Nephron (organoid): ENCODE data around the gene CNIH1.
"Not testable (repeated sequence)": the region's sequence is repeated elsewhere in the genome, so short reads cannot be mapped to it uniquely, and the experiment has no call there.

Source experiments
- H3K27ac Mint-ChIP-seq, 3 experiments: 2 replicates each; pipeline ENCODE4 v1.8.0; 2020; ENCODE audit warnings: mixed read lengths in 3 of 3, mild to moderate bottlenecking in 2 of 3, moderate library complexity in 1 of 3
- H3K27me3 Mint-ChIP-seq: 2 replicates; pipeline ENCODE4 v1.8.0; 2021; ENCODE audit warnings: low read depth, mild to moderate bottlenecking, moderate library complexity, mixed read lengths
- H3K36me3 Mint-ChIP-seq: 2 replicates; pipeline ENCODE4 v1.8.0; 2020; ENCODE audit warnings: low read depth, mixed read lengths
- H3K4me1 Mint-ChIP-seq: 2 replicates; pipeline ENCODE4 v1.8.0; 2020; ENCODE audit warnings: mixed read lengths
- H3K4me3 Mint-ChIP-seq, 3 experiments: 2 replicates each; pipeline ENCODE4 v1.8.0; 2020; ENCODE audit warnings: mild to moderate bottlenecking in 3 of 3, mixed read lengths in 3 of 3, moderate library complexity in 2 of 3
- H3K9me3 Mint-ChIP-seq: 2 replicates; pipeline ENCODE4 v1.8.0; 2020; ENCODE audit warnings: mixed read lengths
- TF ChIP-seq, protein P1 (sequence below), 3 experiments: fragments of 200-600 bp; sonication (generic); IDR thresholded peaks; one replicate each; pipeline ENCODE4 v1.5.0; 2021; ENCODE audit warnings: antibody characterized with exemption in 3 of 3; ENCODE audit not compliant: unreplicated experiment in 3 of 3

The CNIH1 gene

DNA sequence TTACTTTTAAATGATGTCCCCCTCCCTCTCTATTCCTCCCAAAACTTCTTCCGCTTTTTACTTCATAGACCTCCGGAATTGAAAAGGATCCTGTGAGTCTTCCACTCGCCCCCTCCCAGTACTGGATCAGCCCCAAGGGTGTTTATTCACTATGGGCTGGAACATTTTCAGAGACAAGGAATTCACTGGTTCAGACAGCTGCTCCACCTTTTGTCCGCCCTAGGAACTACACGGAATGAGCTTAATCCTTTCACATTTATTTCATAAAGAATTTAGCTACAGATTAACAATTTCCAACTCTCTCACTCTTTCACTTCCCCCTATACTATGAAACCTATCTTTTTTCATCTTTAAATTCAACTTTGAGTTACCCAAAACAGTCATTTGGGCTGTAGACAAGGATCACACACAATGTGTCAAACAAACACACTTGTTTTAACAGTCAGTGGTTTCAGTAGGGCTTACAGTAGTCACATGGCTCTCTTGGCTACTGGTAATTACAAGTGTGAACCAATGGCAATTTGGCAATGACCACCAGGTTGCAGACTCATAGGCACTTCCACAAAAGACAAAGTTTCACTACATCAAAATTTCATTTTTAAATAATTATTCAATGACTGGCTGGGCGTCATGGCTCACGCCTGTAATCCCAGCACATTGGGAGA, 20.6 kb downstream of the CNIH1 start:
- TF ChIP-seq, protein P1, sequence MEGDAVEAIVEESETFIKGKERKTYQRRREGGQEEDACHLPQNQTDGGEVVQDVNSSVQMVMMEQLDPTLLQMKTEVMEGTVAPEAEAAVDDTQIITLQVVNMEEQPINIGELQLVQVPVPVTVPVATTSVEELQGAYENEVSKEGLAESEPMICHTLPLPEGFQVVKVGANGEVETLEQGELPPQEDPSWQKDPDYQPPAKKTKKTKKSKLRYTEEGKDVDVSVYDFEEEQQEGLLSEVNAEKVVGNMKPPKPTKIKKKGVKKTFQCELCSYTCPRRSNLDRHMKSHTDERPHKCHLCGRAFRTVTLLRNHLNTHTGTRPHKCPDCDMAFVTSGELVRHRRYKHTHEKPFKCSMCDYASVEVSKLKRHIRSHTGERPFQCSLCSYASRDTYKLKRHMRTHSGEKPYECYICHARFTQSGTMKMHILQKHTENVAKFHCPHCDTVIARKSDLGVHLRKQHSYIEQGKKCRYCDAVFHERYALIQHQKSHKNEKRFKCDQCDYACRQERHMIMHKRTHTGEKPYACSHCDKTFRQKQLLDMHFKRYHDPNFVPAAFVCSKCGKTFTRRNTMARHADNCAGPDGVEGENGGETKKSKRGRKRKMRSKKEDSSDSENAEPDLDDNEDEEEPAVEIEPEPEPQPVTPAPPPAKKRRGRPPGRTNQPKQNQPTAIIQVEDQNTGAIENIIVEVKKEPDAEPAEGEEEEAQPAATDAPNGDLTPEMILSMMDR (IDR thresholded peaks at IDR 0.05; ENCODE audit: unreplicated experiment in 3 of 3): peak; percentile 55 to 60 (median 56)
- H3K27ac Mint-ChIP-seq: peak overlapping the region in 1 of 3 experiments; percentile 13
- peaks cover 22% of the 10 kb centered on the region for H3K36me3 Mint-ChIP-seq
- no peak overlapping the region for H3K4me3 Mint-ChIP-seq
- H3K27me3 Mint-ChIP-seq: no peaks in the 10 kb centered on the region
- H3K9me3 Mint-ChIP-seq: no peaks in the 10 kb centered on the region
- no peaks in the 10 kb centered on the region for H3K4me1 Mint-ChIP-seq

DNA sequence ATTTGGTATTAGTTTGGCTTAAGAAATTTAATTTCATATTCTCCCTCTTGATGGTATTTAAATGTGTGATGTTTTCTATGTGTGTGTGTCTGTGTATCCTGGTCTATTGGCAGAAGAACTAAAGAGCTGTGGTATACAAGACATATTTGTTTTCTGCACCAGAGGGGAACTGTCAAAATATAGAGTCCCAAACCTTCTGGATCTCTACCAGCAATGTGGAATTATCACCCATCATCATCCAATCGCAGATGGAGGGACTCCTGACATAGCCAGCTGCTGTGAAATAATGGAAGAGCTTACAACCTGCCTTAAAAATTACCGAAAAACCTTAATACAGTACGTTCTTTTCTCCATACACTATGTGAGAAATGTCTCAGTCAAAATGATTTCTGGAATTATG, 29.8 kb downstream of the CNIH1 start:
- H3K27ac Mint-ChIP-seq: no peak overlapping the region
- no peak overlapping the region for H3K4me3 Mint-ChIP-seq
- no peaks in the 10 kb centered on the region for H3K4me1 Mint-ChIP-seq
- H3K27me3 Mint-ChIP-seq: no peaks in the 10 kb centered on the region
- H3K9me3 Mint-ChIP-seq: peaks cover 6% of the 10 kb centered on the region
- peaks cover 44% of the 10 kb centered on the region for H3K36me3 Mint-ChIP-seq
- TF ChIP-seq, protein P1 (IDR thresholded peaks at IDR 0.05; ENCODE audit: unreplicated experiment in 3 of 3): no peak

DNA sequence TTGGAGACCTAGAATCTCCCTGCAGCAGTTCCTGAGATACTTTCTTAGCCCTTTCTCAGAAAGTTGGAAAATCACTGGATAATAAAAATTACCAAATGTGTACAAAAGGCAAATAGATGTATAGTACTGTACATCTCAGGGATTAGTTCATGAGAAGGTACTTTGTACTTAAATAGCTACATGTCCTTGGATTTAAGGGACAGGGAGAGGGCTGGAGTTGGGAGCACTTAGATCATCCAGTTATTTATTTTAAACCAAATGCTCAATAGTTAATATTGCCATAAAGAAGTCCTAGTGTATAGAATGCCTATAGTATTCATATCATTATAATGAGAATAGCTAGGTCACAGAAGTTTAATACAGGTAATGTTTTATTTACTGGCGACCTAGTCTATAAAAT, 31.0 kb downstream of the CNIH1 start:
- H3K9me3 Mint-ChIP-seq: peaks cover 10% of the 10 kb centered on the region
- TF ChIP-seq, protein P1 (IDR thresholded peaks at IDR 0.05; ENCODE audit: unreplicated experiment in 3 of 3): no peak
- no peak overlapping the region for H3K27ac Mint-ChIP-seq

DNA sequence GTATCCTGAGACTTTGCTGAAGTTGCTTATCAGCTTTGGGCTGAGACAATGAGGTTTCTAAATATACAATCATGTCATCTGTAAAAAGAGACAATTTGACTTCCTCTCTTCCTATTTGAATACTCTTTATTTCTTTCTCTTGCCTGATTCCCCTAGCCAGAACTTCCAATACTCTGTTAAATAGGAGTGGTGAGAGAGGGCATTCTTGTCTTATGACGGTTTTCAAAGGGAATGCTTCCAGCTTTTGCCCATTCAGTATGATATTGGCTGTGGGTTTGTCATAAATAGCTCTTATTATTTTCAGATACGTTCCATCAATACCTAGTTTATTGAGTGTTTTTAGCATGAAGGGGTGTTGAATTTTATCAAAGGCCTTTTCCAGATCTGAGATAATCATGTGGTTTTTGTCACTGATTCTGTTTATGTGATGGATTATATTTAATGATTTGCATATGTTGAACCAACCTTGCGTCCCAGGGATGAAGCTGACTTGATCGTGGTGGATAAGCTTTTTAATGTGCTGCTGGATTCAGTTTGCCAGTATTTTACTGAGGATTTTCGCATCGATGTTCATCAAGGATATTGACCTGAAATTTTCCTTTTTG, 37.7 kb downstream of the CNIH1 start:
- H3K27ac Mint-ChIP-seq, H3K4me3 Mint-ChIP-seq, H3K27me3 Mint-ChIP-seq, H3K4me1 Mint-ChIP-seq: not testable (repeated sequence)
- Mint-ChIP-seq H3K36me3 (peaks cover 69% of the 10 kb centered on the region), H3K9me3 (peaks cover 28% of the 10 kb centered on the region)

More for the DNA sequence above, 31.0 kb downstream of the CNIH1 start:
- no peak overlapping the region for H3K4me3 Mint-ChIP-seq
- no peaks in the 10 kb centered on the region for H3K4me1 Mint-ChIP-seq
- H3K36me3 Mint-ChIP-seq: peaks cover 52% of the 10 kb centered on the region
- H3K27me3 Mint-ChIP-seq: no peaks in the 10 kb centered on the region

DNA sequence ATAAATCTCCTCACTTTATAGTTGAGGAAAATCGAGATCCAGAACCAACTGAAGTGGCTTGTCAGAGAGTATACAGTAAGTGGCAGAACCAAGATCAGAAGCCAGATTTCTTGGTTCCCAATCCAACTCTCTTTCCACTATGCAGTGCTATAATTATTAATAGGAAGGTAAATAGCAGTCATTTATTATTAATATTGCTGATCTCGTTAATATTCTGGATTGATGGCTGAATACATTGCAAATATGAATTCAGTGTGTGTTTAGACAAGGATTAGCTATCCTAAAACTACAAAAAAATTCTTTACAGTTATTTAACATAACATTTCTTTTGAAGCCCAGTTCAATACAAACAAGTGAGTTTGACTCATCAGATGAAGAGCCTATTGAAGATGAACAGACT, 41.6 kb downstream of the CNIH1 start:
- TF ChIP-seq, protein P1 (IDR thresholded peaks at IDR 0.05; ENCODE audit: unreplicated experiment in 3 of 3): no peak
- Mint-ChIP-seq H3K4me1 (peaks cover 26% of the 10 kb centered on the region), H3K4me3 (peak overlapping the region; percentile 70 to 82 (median 78)), H3K9me3 (peaks cover 18% of the 10 kb centered on the region), H3K36me3 (peaks cover 31% of the 10 kb centered on the region), H3K27ac (no peak overlapping the region), H3K27me3 (no peaks in the 10 kb centered on the region)

DNA sequence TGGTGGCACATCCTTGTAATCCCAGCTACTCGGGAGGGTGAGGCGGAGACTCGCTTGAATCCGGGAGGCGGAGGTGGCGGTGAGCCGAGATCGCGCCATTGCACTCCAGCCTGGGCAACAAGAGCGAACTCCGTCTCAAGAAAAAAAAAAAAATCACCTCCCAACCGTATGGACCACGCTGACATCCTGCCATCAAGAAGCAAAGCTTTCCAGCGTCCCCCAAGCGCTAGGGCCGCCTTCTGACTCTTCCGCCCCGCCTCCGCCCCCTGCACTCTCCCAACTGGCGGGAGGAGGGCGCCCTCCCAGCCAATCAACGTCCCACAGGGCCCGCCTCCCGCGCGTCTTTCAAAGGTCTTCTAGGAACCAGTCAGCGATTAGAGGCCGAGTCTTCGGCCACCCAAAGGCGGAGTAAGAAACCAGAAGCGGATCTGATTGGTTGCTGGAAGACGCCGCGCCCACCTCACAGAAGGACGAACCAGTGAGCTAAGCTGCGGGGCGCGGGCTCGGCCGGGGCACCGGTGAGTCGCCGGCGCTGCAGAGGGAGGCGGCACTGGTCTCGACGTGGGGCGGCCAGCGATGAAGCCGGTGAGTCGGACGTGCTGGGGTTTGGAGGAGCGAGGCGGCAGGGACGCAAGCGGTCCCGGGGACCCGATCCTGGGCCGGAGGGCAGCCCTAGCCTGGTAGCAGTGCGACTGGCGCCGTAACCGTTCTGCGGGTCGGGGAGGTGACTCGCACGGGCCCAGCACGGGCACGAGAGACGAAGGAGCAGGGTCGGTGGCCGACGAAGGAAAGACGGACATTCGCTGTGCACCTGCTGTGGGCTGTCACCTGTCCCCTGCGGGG, 44.5 kb downstream of the CNIH1 start, which contains the start of gene CDKN3:
CDKN3 (plus strand) TSS at position 515 of the 843 bp plus-strand sequence; CDS start at position 577, 62 bp downstream.
- TF ChIP-seq, protein P1 (IDR thresholded peaks at IDR 0.05; ENCODE audit: unreplicated experiment in 3 of 3): peak; percentile 33 to 52 (median 40)
- Mint-ChIP-seq H3K27me3 (no peaks in the 10 kb centered on the region), H3K4me3 (peak within 1 kb of the TSS; percentile 82 to 87 (median 85)), H3K36me3 (peaks cover 3% of the 10 kb centered on the region), H3K4me1 (peaks cover 26% of the 10 kb centered on the region), H3K9me3 (peaks cover 4% of the 10 kb centered on the region), H3K27ac (peak within 1 kb of the TSS in 2 of 3 experiments; percentile 7 to 10)
